ENCODE data around the gene MAP3K2. TPM values are rescaled to one million over a fixed set of nuclear protein-coding genes. Genes with fewer than 3 reads are reported as not detected.
A peak's percentile ranks its signal among the peaks of the same experiment; 100 is the strongest.

Gene MAP3K2
- total RNA-seq, 2 experiments from 2014 or later = 55.7 to 58.5 TPM

GRCh38 chr2:127419112-127419430 lies 31.3 kb upstream of the MAP3K2 start:
- Mint-ChIP-seq H3K9me3 (ENCODE audit: insufficient read depth) (no peaks in the 10 kb centered on the region), H3K27ac (no peak overlapping the region), H3K4me1 (ENCODE audit: low read depth) (peaks cover 26% of the 10 kb centered on the region), H3K27me3 (ENCODE audit: low read depth) (peaks cover 35% of the 10 kb centered on the region), H3K4me3 (no peak overlapping the region), H3K36me3 (ENCODE audit: low read depth) (no peaks in the 10 kb centered on the region)
- no peak for ATAC-seq
- DNase-seq = no peak
- ChIA-PET POLR2A (interaction anchor here (2.2 kb wide), 1 partner anchor 30 kb away, joined by 7 read pairs; no protein-coding TSS in a partner anchor), CTCF (interaction anchor here (0.6 to 1.3 kb wide), 2 partner anchors 9 to 31 kb away, joined by 3 to 4 read pairs; no protein-coding TSS in a partner anchor)

- Mint-ChIP-seq H3K9me3 (ENCODE audit: insufficient read depth) (no peaks in the 10 kb centered on the region), H3K27me3 (ENCODE audit: low read depth) (peaks cover 32% of the 10 kb centered on the region), H3K4me3 (no peak within 1 kb of the TSS), H3K27ac (no peak within 1 kb of the TSS), H3K36me3 (ENCODE audit: low read depth) (no peaks in the 10 kb centered on the region), H3K4me1 (ENCODE audit: low read depth) (peaks cover 20% of the 10 kb centered on the region)
- no peak for DNase-seq
- ChIA-PET CTCF (interaction anchor here (1.3 kb wide), 1 partner anchor 8 kb away, joined by 4 read pairs; no protein-coding TSS in a partner anchor), POLR2A (interaction anchor here (2.2 kb wide), 1 partner anchor 30 kb away, joined by 7 read pairs; no protein-coding TSS in a partner anchor)
- no peak for ATAC-seq
These were observed 30.7 kb upstream of the MAP3K2 start, which contains the start of gene PROC for GRCh38 chr2:127418300-127419111. Gene PROC, plus strand, starts transcription at chr2:127418427. Its CDS starts 1,516 bp downstream, at chr2:127419943.

- H3K4me1 Mint-ChIP-seq (ENCODE audit: low read depth) = peaks cover 17% of the 10 kb centered on the region
- POLR2A ChIA-PET = interaction anchor here (1.4 to 1.5 kb wide), 2 partner anchors 29 to 31 kb away, joined by 6 to 7 read pairs; no protein-coding TSS in a partner anchor
- no peak for DNase-seq
- peaks cover 24% of the 10 kb centered on the region for H3K27me3 Mint-ChIP-seq (ENCODE audit: low read depth)
- no peaks in the 10 kb centered on the region for H3K9me3 Mint-ChIP-seq (ENCODE audit: insufficient read depth)
- no peak for ATAC-seq
- CTCF ChIA-PET = interaction anchor here (2.1 to 2.4 kb wide), 3 partner anchors 15 to 32 kb away, joined by 10 read pairs; no protein-coding TSS in a partner anchor
- H3K4me3 Mint-ChIP-seq = no peak overlapping the region
- no peaks in the 10 kb centered on the region for H3K36me3 Mint-ChIP-seq (ENCODE audit: low read depth)
- no peak overlapping the region for H3K27ac Mint-ChIP-seq
These were observed 29.6 kb upstream of the MAP3K2 start for GRCh38 chr2:127417406-127417805.

- Mint-ChIP-seq H3K27me3 (ENCODE audit: low read depth) (peaks cover 20% of the 10 kb centered on the region), H3K27ac (peak overlapping the region; percentile 74), H3K9me3 (ENCODE audit: insufficient read depth) (no peaks in the 10 kb centered on the region), H3K4me3 (peak overlapping the region; percentile 75), H3K4me1 (ENCODE audit: low read depth) (peaks cover 23% of the 10 kb centered on the region), H3K36me3 (ENCODE audit: low read depth) (peaks cover 3% of the 10 kb centered on the region)
- ATAC-seq (no peak), DNase-seq (peak; percentile 29)
- ChIA-PET CTCF (interaction anchor here (0.6 to 2.4 kb wide), 13 partner anchors 8 to 146 kb away, joined by 3 to 10 read pairs (median 4); no protein-coding TSS in a partner anchor), POLR2A (interaction anchor here (0.6 to 1.5 kb wide), 4 partner anchors 28 to 1004 kb away, joined by 3 to 7 read pairs (median 5); no protein-coding TSS in a partner anchor)
These were observed 28.8 kb upstream of the MAP3K2 start for GRCh38 chr2:127416506-127417001.

- ATAC-seq (peak; percentile 95), DNase-seq (peak; percentile 83)
- Mint-ChIP-seq H3K27me3 (ENCODE audit: low read depth) (peaks cover 13% of the 10 kb centered on the region), H3K27ac (peak overlapping the region; percentile 74), H3K4me1 (ENCODE audit: low read depth) (peaks cover 30% of the 10 kb centered on the region), H3K36me3 (ENCODE audit: low read depth) (peaks cover 3% of the 10 kb centered on the region), H3K9me3 (ENCODE audit: insufficient read depth) (no peaks in the 10 kb centered on the region), H3K4me3 (peak overlapping the region; percentile 75)
- ChIA-PET POLR2A (interaction anchor here (0.6 to 1.5 kb wide), 5 partner anchors 27 to 1005 kb away, joined by 3 to 7 read pairs (median 4); no protein-coding TSS in a partner anchor), CTCF (interaction anchor here (0.6 to 2.4 kb wide), 20 partner anchors 9 to 218 kb away, joined by 3 to 10 read pairs (median 4); partner anchors contain the start of gene ERCC3)
These were observed 28.1 kb upstream of the MAP3K2 start for GRCh38 chr2:127415593-127416505.

- Mint-ChIP-seq H3K4me1 (ENCODE audit: low read depth) (peaks cover 35% of the 10 kb centered on the region), H3K27ac (no peak overlapping the region), H3K4me3 (no peak overlapping the region), H3K9me3 (ENCODE audit: insufficient read depth) (no peaks in the 10 kb centered on the region), H3K36me3 (ENCODE audit: low read depth) (peaks cover 3% of the 10 kb centered on the region), H3K27me3 (ENCODE audit: low read depth) (peaks cover 11% of the 10 kb centered on the region)
- ChIA-PET CTCF (interaction anchor here (0.7 to 2.4 kb wide), 17 partner anchors 10 to 217 kb away, joined by 3 to 10 read pairs (median 4); partner anchors contain the start of gene ERCC3), POLR2A (interaction anchor here (0.7 to 1.5 kb wide), 4 partner anchors 10 to 122 kb away, joined by 3 to 5 read pairs (median 4); partner anchors contain the start of gene ERCC3)
- DNase-seq (no peak), ATAC-seq (no peak)
These were observed 27.1 kb upstream of the MAP3K2 start for GRCh38 chr2:127414638-127415592.

- POLR2A ChIA-PET = interaction anchor here (0.6 to 1.4 kb wide), 4 partner anchors 10 to 121 kb away, joined by 3 to 5 read pairs (median 4); partner anchors contain the start of gene ERCC3
These were observed 26.2 kb upstream of the MAP3K2 start for GRCh38 chr2:127413782-127414637.

GRCh38 chr2:127413200-127413599 lies 25.4 kb upstream of the MAP3K2 start:
- Mint-ChIP-seq H3K27ac (no peak overlapping the region), H3K4me1 (ENCODE audit: low read depth) (peaks cover 38% of the 10 kb centered on the region), H3K36me3 (ENCODE audit: low read depth) (peaks cover 3% of the 10 kb centered on the region), H3K9me3 (ENCODE audit: insufficient read depth) (no peaks in the 10 kb centered on the region), H3K4me3 (no peak overlapping the region), H3K27me3 (ENCODE audit: low read depth) (peaks cover 10% of the 10 kb centered on the region)
- DNase-seq (no peak), ATAC-seq (no peak)
- ChIA-PET CTCF (interaction anchor here (0.7 to 1.7 kb wide), 4 partner anchors 11 to 66 kb away, joined by 3 to 8 read pairs (median 4); no protein-coding TSS in a partner anchor), POLR2A (interaction anchor here (0.8 kb wide), 1 partner anchor 9 kb away, joined by 3 read pairs; no protein-coding TSS in a partner anchor)

More at GRCh38 chr2:127413782-127414637, 26.2 kb upstream of the MAP3K2 start:
- no peak for DNase-seq
- CTCF ChIA-PET = interaction anchor here (0.7 to 1.9 kb wide), 6 partner anchors 11 to 65 kb away, joined by 3 to 8 read pairs (median 4); no protein-coding TSS in a partner anchor
- no peak overlapping the region for H3K27ac Mint-ChIP-seq
- H3K9me3 Mint-ChIP-seq (ENCODE audit: insufficient read depth) = no peaks in the 10 kb centered on the region
- H3K27me3 Mint-ChIP-seq (ENCODE audit: low read depth) = peaks cover 11% of the 10 kb centered on the region
- peaks cover 36% of the 10 kb centered on the region for H3K4me1 Mint-ChIP-seq (ENCODE audit: low read depth)
- H3K4me3 Mint-ChIP-seq = no peak overlapping the region
- no peak for ATAC-seq
- peaks cover 3% of the 10 kb centered on the region for H3K36me3 Mint-ChIP-seq (ENCODE audit: low read depth)

GRCh38 chr2:127411653-127412369 lies 24.0 kb upstream of the MAP3K2 start:
- ATAC-seq (no peak), DNase-seq (no peak)
- ChIA-PET POLR2A (interaction anchor here (0.5 to 1.4 kb wide), 4 partner anchors 22 to 118 kb away, joined by 3 to 6 read pairs (median 5); partner anchors contain the start of gene ERCC3), CTCF (interaction anchor here (1.0 to 1.8 kb wide), 2 partner anchors 15 to 67 kb away, joined by 3 to 6 read pairs; no protein-coding TSS in a partner anchor)
- H3K4me3 Mint-ChIP-seq = no peak overlapping the region
- peaks cover 3% of the 10 kb centered on the region for H3K36me3 Mint-ChIP-seq (ENCODE audit: low read depth)
- peaks cover 39% of the 10 kb centered on the region for H3K4me1 Mint-ChIP-seq (ENCODE audit: low read depth)
- H3K9me3 Mint-ChIP-seq (ENCODE audit: insufficient read depth) = no peaks in the 10 kb centered on the region
- H3K27me3 Mint-ChIP-seq (ENCODE audit: low read depth) = peaks cover 8% of the 10 kb centered on the region
- no peak overlapping the region for H3K27ac Mint-ChIP-seq

Data from activated CD8-positive, alpha-beta T cell treated with anti-CD3 and anti-CD28 coated beads, Interleukin-2, amount 10 ng/mL, durations not matched to agents 7 days and 5 days (primary cell).